ENCODE results near the gene HOXC12. TPM values are rescaled to one million over a fixed set of nuclear protein-coding genes. Genes with fewer than 3 reads are reported as not detected.

Gene HOXC12
- total RNA-seq, 1 experiment from 2014 or later, result not detected

DNA sequence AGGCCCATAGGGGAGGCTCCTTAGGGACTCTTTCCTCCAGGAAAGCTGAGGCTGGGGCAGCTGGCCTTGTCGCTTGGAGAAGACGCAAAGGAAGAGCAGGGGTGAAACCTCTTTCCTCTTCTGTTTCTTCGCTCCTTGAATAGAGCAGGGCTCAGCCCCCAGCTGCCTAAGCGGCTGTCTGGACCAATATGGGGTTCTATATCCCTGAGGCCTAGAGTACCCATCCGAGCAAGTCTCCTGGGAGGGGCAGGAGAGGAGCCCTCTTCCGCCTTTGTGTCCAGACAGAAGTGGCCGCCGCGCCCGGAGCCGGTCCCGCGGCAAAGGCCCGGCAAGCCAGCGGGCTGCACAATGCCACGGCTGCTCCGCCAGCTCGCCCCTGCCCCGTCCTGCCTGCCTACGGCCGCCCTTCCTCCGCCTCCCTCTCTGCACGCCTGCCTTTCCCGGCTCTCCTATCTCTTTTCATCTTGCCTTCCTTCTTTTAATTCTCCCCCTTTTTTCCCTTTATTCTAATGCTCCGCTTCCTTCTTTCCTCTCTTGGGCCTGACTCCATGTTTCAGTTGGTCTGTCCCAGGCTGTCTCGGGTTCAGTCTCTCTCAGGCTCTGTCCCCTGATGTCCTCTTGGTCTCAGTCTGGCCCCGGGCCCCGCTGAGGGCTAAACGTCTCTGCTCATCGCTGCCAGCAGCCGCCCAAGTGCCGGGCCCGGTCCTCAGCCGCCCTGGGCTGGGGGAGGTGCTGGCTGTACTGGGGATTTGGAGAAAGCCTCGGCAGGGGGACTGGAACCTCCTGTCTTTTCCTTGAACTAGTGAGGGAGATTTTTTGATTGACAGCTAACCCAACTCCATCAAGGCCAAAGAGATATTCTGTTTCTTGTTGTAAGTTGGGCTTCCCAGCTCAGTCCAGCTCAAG is 42.8 kb downstream of the HOXC12 start:
- ChIA-PET POLR2A (no interaction called here), CTCF (interaction anchor here (0.9 to 2.5 kb wide), 8 partner anchors 11 to 295 kb away, joined by 3 to 14 read pairs (median 3); partner anchors contain the start of genes HOXC10 and HOXC8)
- Mint-ChIP-seq H3K4me1 (peaks cover 33% of the 10 kb centered on the region), H3K27ac (no peak overlapping the region), H3K9me3 (no peaks in the 10 kb centered on the region), H3K4me3 (no peak overlapping the region), H3K36me3 (no peaks in the 10 kb centered on the region; the same call in 1 of the 2 replicates), H3K27me3 (ENCODE audit: low read depth) (peaks cover 100% of the 10 kb centered on the region)
- no peak for DNase-seq (ENCODE audit: low spot score)
- no peak for ATAC-seq
- TF ChIP-seq JAZF1 (CRISPR knock-in tag; IDR thresholded peaks at IDR 0.05) (no peak), NR1H2 (CRISPR knock-in tag; IDR thresholded peaks at IDR 0.05) (no peak), ZBTB21 (CRISPR knock-in tag; IDR thresholded peaks at IDR 0.05; ENCODE audit: borderline replicate concordance) (no peak), ZNF423 (CRISPR knock-in tag; IDR thresholded peaks at IDR 0.05) (no peak), TEAD1 (CRISPR knock-in tag; IDR thresholded peaks at IDR 0.05) (no peak)
- TF ChIP-seq, protein P1, sequence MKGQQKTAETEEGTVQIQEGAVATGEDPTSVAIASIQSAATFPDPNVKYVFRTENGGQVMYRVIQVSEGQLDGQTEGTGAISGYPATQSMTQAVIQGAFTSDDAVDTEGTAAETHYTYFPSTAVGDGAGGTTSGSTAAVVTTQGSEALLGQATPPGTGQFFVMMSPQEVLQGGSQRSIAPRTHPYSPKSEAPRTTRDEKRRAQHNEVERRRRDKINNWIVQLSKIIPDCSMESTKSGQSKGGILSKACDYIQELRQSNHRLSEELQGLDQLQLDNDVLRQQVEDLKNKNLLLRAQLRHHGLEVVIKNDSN (CRISPR knock-in tag; IDR thresholded peaks at IDR 0.05), result no peak

- CTCF ChIA-PET, result interaction anchor here (1.4 to 2.5 kb wide), 6 partner anchors 11 to 241 kb away, joined by 3 to 14 read pairs (median 4); partner anchors contain the start of genes HOXC10 and HOXC8
- POLR2A ChIA-PET, result no interaction called here
Observed at GRCh38 chr12:53998110-53998899, 43.6 kb downstream of the HOXC12 start.

DNA sequence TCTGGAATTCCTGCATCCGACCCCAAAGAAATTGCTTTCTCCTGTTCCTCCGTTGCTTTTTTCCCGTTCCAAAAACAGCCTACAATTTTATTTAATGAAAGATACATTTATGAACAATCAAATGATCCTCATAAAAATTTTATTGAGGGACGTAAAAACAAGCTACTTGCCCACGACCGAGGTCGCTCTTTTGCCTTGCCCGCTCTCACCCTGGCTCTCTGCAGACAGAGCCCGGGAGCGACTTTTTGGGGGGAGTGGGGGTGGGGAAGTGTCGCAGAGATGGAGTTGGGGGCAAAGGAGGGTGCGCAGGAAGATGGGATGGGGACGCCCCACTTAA is 44.2 kb downstream of the HOXC12 start:
- no peaks in the 10 kb centered on the region; the same call in 1 of the 2 replicates for H3K36me3 Mint-ChIP-seq
- no peak for TF ChIP-seq EMX1 (CRISPR knock-in tag; IDR thresholded peaks at IDR 0.05)
- no peak for TF ChIP-seq CREB1 (CRISPR knock-in tag; IDR thresholded peaks at IDR 0.05)
- TF ChIP-seq ZNF396 (CRISPR knock-in tag; IDR thresholded peaks at IDR 0.05; ENCODE audit: borderline replicate concordance), result no peak
- TF ChIP-seq, protein P2, sequence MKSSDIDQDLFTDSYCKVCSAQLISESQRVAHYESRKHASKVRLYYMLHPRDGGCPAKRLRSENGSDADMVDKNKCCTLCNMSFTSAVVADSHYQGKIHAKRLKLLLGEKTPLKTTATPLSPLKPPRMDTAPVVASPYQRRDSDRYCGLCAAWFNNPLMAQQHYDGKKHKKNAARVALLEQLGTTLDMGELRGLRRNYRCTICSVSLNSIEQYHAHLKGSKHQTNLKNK (CRISPR knock-in tag; IDR thresholded peaks at IDR 0.05), result no peak
- no peak for TF ChIP-seq ETV6 (CRISPR knock-in tag; IDR thresholded peaks at IDR 0.05)
- TF ChIP-seq RORB (CRISPR knock-in tag; IDR thresholded peaks at IDR 0.05), result no peak
- TF ChIP-seq, protein P1 (CRISPR knock-in tag; IDR thresholded peaks at IDR 0.05), result no peak
- TF ChIP-seq, protein P3, sequence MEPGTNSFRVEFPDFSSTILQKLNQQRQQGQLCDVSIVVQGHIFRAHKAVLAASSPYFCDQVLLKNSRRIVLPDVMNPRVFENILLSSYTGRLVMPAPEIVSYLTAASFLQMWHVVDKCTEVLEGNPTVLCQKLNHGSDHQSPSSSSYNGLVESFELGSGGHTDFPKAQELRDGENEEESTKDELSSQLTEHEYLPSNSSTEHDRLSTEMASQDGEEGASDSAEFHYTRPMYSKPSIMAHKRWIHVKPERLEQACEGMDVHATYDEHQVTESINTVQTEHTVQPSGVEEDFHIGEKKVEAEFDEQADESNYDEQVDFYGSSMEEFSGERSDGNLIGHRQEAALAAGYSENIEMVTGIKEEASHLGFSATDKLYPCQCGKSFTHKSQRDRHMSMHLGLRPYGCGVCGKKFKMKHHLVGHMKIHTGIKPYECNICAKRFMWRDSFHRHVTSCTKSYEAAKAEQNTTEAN (CRISPR knock-in tag; IDR thresholded peaks at IDR 0.05), result no peak
- no peak for TF ChIP-seq ZNF121 (CRISPR knock-in tag; IDR thresholded peaks at IDR 0.05)
- no peak for TF ChIP-seq PRRX2 (CRISPR knock-in tag; IDR thresholded peaks at IDR 0.05)

More at GRCh38 chr12:53998110-53998899, 43.6 kb downstream of the HOXC12 start:
- Mint-ChIP-seq H3K27ac (no peak overlapping the region), H3K9me3 (no peaks in the 10 kb centered on the region), H3K4me3 (no peak overlapping the region), H3K27me3 (ENCODE audit: low read depth) (peaks cover 100% of the 10 kb centered on the region), H3K4me1 (peaks cover 33% of the 10 kb centered on the region), H3K36me3 (no peaks in the 10 kb centered on the region; the same call in 1 of the 2 replicates)
- no peak for DNase-seq (ENCODE audit: low spot score)
- no peak for TF ChIP-seq ZNF317 (CRISPR knock-in tag; IDR thresholded peaks at IDR 0.05; ENCODE audit: borderline replicate concordance, low read depth)
- no peak for TF ChIP-seq ELF4 (CRISPR knock-in tag; IDR thresholded peaks at IDR 0.05; ENCODE audit: low read depth)
- TF ChIP-seq, protein P4, sequence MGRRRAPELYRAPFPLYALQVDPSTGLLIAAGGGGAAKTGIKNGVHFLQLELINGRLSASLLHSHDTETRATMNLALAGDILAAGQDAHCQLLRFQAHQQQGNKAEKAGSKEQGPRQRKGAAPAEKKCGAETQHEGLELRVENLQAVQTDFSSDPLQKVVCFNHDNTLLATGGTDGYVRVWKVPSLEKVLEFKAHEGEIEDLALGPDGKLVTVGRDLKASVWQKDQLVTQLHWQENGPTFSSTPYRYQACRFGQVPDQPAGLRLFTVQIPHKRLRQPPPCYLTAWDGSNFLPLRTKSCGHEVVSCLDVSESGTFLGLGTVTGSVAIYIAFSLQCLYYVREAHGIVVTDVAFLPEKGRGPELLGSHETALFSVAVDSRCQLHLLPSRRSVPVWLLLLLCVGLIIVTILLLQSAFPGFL (CRISPR knock-in tag; IDR thresholded peaks at IDR 0.05; ENCODE audit: borderline replicate concordance), result no peak
- TF ChIP-seq HMGA2 (CRISPR knock-in tag; IDR thresholded peaks at IDR 0.05), result no peak
- no peak for TF ChIP-seq RELA (CRISPR knock-in tag; IDR thresholded peaks at IDR 0.05; ENCODE audit: borderline replicate concordance)
- TF ChIP-seq ZNF416 (CRISPR knock-in tag; IDR thresholded peaks at IDR 0.05), result no peak
- TF ChIP-seq CREB1 (CRISPR knock-in tag; IDR thresholded peaks at IDR 0.05), result no peak
- TF ChIP-seq SOX15 (CRISPR knock-in tag; IDR thresholded peaks at IDR 0.05), result no peak
- TF ChIP-seq MXD4 (CRISPR knock-in tag; IDR thresholded peaks at IDR 0.05; ENCODE audit: borderline replicate concordance), result no peak
- no peak for TF ChIP-seq NFATC4 (CRISPR knock-in tag; IDR thresholded peaks at IDR 0.05)
- no peak for TF ChIP-seq ZNF396 (CRISPR knock-in tag; IDR thresholded peaks at IDR 0.05; ENCODE audit: borderline replicate concordance)
- TF ChIP-seq, protein P5, sequence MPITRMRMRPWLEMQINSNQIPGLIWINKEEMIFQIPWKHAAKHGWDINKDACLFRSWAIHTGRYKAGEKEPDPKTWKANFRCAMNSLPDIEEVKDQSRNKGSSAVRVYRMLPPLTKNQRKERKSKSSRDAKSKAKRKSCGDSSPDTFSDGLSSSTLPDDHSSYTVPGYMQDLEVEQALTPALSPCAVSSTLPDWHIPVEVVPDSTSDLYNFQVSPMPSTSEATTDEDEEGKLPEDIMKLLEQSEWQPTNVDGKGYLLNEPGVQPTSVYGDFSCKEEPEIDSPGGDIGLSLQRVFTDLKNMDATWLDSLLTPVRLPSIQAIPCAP (CRISPR knock-in tag; IDR thresholded peaks at IDR 0.05), result no peak
- no peak for TF ChIP-seq ZNF232 (CRISPR knock-in tag; IDR thresholded peaks at IDR 0.05)
- TF ChIP-seq PRRX2 (CRISPR knock-in tag; IDR thresholded peaks at IDR 0.05), result no peak
- no peak for TF ChIP-seq NFYB (CRISPR knock-in tag; conservative IDR thresholded peaks at IDR 0.05; ENCODE audit: low read depth)
- TF ChIP-seq NR1H2 (CRISPR knock-in tag; IDR thresholded peaks at IDR 0.05), result no peak
- no peak for TF ChIP-seq FOXP1 (CRISPR knock-in tag; IDR thresholded peaks at IDR 0.05; ENCODE audit: borderline replicate concordance)
- no peak for TF ChIP-seq MLX (CRISPR knock-in tag; IDR thresholded peaks at IDR 0.05)
- ATAC-seq, result no peak

More for the DNA sequence above, 44.2 kb downstream of the HOXC12 start:
- ChIA-PET POLR2A (no interaction called here), CTCF (interaction anchor here (1.4 to 10.8 kb wide), 6 partner anchors 13 to 242 kb away, joined by 3 to 107 read pairs (median 8); partner anchors contain the start of gene HOXC10)
- ATAC-seq (no peak), DNase-seq (ENCODE audit: low spot score) (no peak)
- Mint-ChIP-seq H3K27me3 (ENCODE audit: low read depth) (peaks cover 100% of the 10 kb centered on the region), H3K4me3 (no peak overlapping the region), H3K4me1 (peaks cover 32% of the 10 kb centered on the region), H3K9me3 (no peaks in the 10 kb centered on the region), H3K27ac (no peak overlapping the region)

Data from WTC11 (cell line).